ENCODE measurements around the gene SMCP.

SMCP gene

DNA sequence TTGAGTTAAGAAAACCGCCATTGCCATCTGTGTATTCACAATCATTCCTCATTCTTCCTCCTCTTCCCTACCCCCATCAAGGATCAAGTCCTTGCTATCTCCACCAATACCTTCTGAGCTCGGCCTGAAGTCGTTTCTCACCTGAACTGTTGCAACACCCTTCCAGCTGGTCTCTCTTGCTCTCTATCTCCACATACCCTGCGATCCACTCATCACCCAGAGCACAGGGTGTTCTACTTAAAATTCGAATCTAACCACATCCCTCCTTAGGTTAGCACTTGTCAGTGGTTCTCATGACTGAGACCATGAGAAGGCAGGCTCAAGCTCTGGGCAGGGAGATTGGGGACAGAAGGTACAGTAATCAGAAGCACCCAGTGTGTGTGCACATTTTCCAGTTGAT, 34.8 kb downstream of the SMCP start:
- Histone ChIP-seq H3K36me3 (ENCODE audit: control insufficient read depth, insufficient read depth, low read length) (no peaks in the 10 kb centered on the region), H3K4me2 (ENCODE audit: low read length) (no peak overlapping the region), H3K4me3 (ENCODE audit: low read depth, low read length) (no peak overlapping the region), H3K9me3 (ENCODE audit: control insufficient read depth, low read length) (no peaks in the 10 kb centered on the region), H3K79me2 (no peaks in the 10 kb centered on the region), H3K4me1 (no peaks in the 10 kb centered on the region), H2AFZ (no peak overlapping the region), H3K27ac (no peak overlapping the region), H3K27me3 (ENCODE audit: control insufficient read depth, insufficient read depth, low read length) (no peaks in the 10 kb centered on the region), H3K9ac (no peak overlapping the region)
- TF ChIP-seq, protein P1, sequence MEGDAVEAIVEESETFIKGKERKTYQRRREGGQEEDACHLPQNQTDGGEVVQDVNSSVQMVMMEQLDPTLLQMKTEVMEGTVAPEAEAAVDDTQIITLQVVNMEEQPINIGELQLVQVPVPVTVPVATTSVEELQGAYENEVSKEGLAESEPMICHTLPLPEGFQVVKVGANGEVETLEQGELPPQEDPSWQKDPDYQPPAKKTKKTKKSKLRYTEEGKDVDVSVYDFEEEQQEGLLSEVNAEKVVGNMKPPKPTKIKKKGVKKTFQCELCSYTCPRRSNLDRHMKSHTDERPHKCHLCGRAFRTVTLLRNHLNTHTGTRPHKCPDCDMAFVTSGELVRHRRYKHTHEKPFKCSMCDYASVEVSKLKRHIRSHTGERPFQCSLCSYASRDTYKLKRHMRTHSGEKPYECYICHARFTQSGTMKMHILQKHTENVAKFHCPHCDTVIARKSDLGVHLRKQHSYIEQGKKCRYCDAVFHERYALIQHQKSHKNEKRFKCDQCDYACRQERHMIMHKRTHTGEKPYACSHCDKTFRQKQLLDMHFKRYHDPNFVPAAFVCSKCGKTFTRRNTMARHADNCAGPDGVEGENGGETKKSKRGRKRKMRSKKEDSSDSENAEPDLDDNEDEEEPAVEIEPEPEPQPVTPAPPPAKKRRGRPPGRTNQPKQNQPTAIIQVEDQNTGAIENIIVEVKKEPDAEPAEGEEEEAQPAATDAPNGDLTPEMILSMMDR (IDR thresholded peaks at IDR 0.05) = no peak

DNA sequence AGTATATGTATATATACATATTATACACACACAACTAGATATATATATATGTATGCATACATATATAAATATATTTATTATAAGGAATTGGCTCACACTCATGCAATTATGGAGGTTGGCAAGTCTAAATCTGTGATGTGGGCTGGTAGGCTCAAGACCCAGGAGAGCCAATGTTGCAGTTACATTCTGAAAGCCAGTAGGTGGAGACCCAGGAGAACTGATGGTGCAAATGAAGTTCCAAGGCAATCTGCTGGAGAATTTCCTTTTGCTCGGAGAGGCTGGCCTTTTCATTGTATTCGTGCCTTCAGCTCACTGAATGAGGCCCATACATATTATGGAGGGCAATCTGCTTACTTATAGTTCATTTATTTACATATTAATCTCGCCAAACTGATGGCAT, 39.7 kb downstream of the SMCP start:
- H3K79me2 ChIP-seq = no peaks in the 10 kb centered on the region
- H3K4me3 ChIP-seq (ENCODE audit: low read depth, low read length) = no peak overlapping the region
- no peaks in the 10 kb centered on the region for H3K4me1 ChIP-seq
- H3K9me3 ChIP-seq (ENCODE audit: control insufficient read depth, low read length) = no peaks in the 10 kb centered on the region
- no peaks in the 10 kb centered on the region for H3K27me3 ChIP-seq (ENCODE audit: control insufficient read depth, insufficient read depth, low read length)
- H3K36me3 ChIP-seq (ENCODE audit: control insufficient read depth, insufficient read depth, low read length) = no peaks in the 10 kb centered on the region
- no peak overlapping the region for H3K9ac ChIP-seq
- TF ChIP-seq, protein P1 (IDR thresholded peaks at IDR 0.05) = no peak
- H3K27ac ChIP-seq = no peak overlapping the region
- H3K4me2 ChIP-seq (ENCODE audit: low read length) = no peak overlapping the region
- no peak overlapping the region for H2AFZ ChIP-seq

DNA sequence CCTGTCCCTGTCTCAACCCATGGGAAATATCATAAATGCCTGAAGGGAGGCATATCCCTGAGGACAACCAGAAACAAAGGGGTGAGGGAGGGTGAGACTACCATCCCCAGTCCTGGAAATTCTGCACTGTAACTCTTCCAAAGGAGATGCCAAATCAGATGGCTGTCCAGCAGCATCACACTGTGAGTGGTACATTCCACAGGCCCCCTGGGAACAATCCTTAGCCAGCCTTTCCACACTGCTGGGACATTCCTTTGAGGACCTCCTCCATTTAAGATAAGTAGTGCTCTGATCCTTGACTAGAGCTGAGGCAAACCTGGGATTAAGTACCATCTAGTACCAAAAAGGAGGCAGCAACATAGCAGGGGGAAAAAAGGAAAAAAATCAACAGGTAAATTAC, 40.9 kb downstream of the SMCP start:
- H3K9ac ChIP-seq = no peak overlapping the region
- H3K4me1 ChIP-seq = no peaks in the 10 kb centered on the region
- no peak overlapping the region for H3K4me3 ChIP-seq (ENCODE audit: low read depth, low read length)
- no peak overlapping the region for H2AFZ ChIP-seq
- no peak overlapping the region for H3K27ac ChIP-seq
- no peaks in the 10 kb centered on the region for H3K79me2 ChIP-seq
- no peaks in the 10 kb centered on the region for H3K9me3 ChIP-seq (ENCODE audit: control insufficient read depth, low read length)
- no peak overlapping the region for H3K4me2 ChIP-seq (ENCODE audit: low read length)
- H3K27me3 ChIP-seq (ENCODE audit: control insufficient read depth, insufficient read depth, low read length) = no peaks in the 10 kb centered on the region
- TF ChIP-seq, protein P1 (IDR thresholded peaks at IDR 0.05) = no peak
- no peaks in the 10 kb centered on the region for H3K36me3 ChIP-seq (ENCODE audit: control insufficient read depth, insufficient read depth, low read length)

DNA sequence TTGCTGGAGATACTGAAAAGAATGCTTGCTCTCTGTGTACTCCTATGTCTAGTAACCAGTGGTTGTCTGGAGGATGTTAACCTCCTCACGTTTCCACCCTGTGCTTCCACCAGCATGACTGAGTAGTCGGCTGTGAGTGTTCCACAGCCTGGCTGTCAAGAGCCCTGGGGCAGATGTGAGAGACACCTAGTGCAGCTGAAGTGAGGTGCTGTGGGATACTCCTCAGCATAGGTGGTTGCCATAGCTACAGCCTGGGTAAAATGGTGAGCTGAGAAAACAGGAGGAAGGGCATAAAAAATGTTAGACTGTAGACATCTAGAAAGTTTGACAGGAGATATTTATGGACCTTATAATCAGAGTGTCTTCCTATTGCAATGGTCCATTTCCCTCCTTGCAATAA, 46.1 kb downstream of the SMCP start:
- Histone ChIP-seq H2AFZ (no peak overlapping the region), H3K27me3 (ENCODE audit: control insufficient read depth, insufficient read depth, low read length) (no peaks in the 10 kb centered on the region), H3K4me2 (ENCODE audit: low read length) (no peak overlapping the region), H3K4me3 (ENCODE audit: low read depth, low read length) (no peak overlapping the region), H3K36me3 (ENCODE audit: control insufficient read depth, insufficient read depth, low read length) (no peaks in the 10 kb centered on the region), H3K79me2 (no peaks in the 10 kb centered on the region), H3K27ac (no peak overlapping the region), H3K4me1 (no peaks in the 10 kb centered on the region), H3K9me3 (ENCODE audit: control insufficient read depth, low read length) (no peaks in the 10 kb centered on the region), H3K9ac (no peak overlapping the region)
- TF ChIP-seq, protein P1 (IDR thresholded peaks at IDR 0.05) = no peak

DNA sequence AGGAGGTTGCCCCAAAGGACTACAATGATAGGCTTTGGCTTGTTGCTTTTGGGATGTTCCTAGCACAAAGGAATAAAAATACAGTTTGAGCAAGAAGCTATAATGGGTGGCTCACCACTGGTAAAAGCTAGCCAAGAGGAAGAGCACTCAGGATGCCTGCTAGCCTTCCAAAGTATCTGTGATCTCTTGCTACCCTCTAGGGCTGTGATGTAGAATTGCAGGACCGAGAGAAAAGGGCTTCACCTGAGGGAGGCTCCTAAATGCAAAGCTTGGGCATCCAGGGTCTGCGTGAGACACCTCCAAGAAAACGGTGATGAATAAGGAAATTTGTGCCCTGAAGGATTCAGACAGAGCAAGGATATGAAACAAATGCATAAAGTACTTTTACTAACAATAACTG, 48.0 kb downstream of the SMCP start:
- TF ChIP-seq, protein P1 (IDR thresholded peaks at IDR 0.05) = no peak

More for the DNA sequence above, 48.0 kb downstream of the SMCP start:
- no peak overlapping the region for H3K4me2 ChIP-seq (ENCODE audit: low read length)
- no peaks in the 10 kb centered on the region for H3K9me3 ChIP-seq (ENCODE audit: control insufficient read depth, low read length)
- H3K9ac ChIP-seq = no peak overlapping the region
- no peak overlapping the region for H2AFZ ChIP-seq
- no peaks in the 10 kb centered on the region for H3K36me3 ChIP-seq (ENCODE audit: control insufficient read depth, insufficient read depth, low read length)
- no peaks in the 10 kb centered on the region for H3K79me2 ChIP-seq
- no peak overlapping the region for H3K4me3 ChIP-seq (ENCODE audit: low read depth, low read length)
- H3K27ac ChIP-seq = no peak overlapping the region
- no peaks in the 10 kb centered on the region for H3K4me1 ChIP-seq
- H3K27me3 ChIP-seq (ENCODE audit: control insufficient read depth, insufficient read depth, low read length) = no peaks in the 10 kb centered on the region
